ENCODE measurements around the gene HSPB9.

GRCh38 chr17:42087736-42088705, 34.6 kb upstream of the HSPB9 start:
- no peak for TF ChIP-seq CTCF (IDR thresholded peaks at IDR 0.05; ENCODE audit: insufficient read depth, low read length, poor library complexity, severe bottlenecking)
- no peak for TF ChIP-seq EZH2phosphoT487 (conservative IDR thresholded peaks at IDR 0.05; ENCODE audit: low read length)

All from SU-DHL-6 (cell line).